Bronchial epithelial cell (primary cell): ENCODE measurements around the gene RIMBP2. TPM values are rescaled to one million over a fixed set of nuclear protein-coding genes. Genes with fewer than 3 reads are reported as not detected.

Experiments
- DNase-seq: peaks from one replicate; pipeline ENCODE4 v3.0.0-alpha.2; 2010; ENCODE audit warnings: low read depth
- FAIRE-seq: peaks from 2 replicates; lab custom pipeline; 2011; peaks lifted over from hg19 to GRCh38; lab: Jason Lieb, UNC
- H3K27me3 ChIP-seq: 2 replicates; pipeline ENCODE4 v1.5.1; 2011; ENCODE audit warnings: low read length; ENCODE audit not compliant: control insufficient read depth, insufficient read depth
- H3K36me3 ChIP-seq: 2 replicates; pipeline ENCODE4 v1.5.1; 2011; ENCODE audit warnings: low read length; ENCODE audit not compliant: control insufficient read depth, insufficient read depth
- H3K4me3 ChIP-seq: 2 replicates; pipeline ENCODE4 v1.5.1; 2011; ENCODE audit warnings: mild to moderate bottlenecking, low read depth, low read length, control low read depth
- total RNA-seq: library from RNA; depleted of rRNA; stranded (reverse); fragments of >200 nt; gene quantifications from 2 replicates; pipeline ENCODE4 v1.2.1, GENCODE V29; 2014
- TF ChIP-seq, protein P1 (sequence below): IDR thresholded peaks from 2 replicates; pipeline ENCODE4 v1.5.1; 2011; ENCODE audit warnings: mild to moderate bottlenecking, moderate library complexity, low read length, control low read depth, inconsistent platforms; ENCODE audit not compliant: insufficient read depth, severe bottlenecking

RIMBP2 gene
- total RNA-seq, 1 donor from 2014 or later: not detected

DNA sequence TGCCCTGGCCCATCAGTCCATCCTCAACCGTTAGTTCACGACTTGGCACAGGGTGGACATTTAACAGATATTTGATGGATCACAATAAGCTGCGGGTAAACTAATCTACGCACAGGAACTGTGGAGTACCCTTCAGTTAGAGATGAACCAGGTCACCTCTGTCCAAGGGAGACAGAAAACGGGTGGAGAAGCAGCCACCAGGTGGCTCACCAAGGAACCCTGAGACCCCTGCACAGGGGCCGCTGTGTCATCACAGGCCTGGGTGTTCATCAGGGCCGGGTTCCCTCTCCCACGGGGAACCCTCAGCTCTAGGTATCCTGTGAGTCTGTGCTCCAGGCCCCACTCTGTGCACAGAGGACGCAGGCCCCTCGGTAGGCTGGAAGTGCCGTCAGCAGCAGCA is 256.2 kb downstream of the RIMBP2 start:
- DNase-seq (no peak), FAIRE-seq (no peak)
- Histone ChIP-seq H3K4me3 (no peak overlapping the region), H3K27me3 (no peaks in the 10 kb centered on the region), H3K36me3 (no peaks in the 10 kb centered on the region)
- TF ChIP-seq, protein P1, sequence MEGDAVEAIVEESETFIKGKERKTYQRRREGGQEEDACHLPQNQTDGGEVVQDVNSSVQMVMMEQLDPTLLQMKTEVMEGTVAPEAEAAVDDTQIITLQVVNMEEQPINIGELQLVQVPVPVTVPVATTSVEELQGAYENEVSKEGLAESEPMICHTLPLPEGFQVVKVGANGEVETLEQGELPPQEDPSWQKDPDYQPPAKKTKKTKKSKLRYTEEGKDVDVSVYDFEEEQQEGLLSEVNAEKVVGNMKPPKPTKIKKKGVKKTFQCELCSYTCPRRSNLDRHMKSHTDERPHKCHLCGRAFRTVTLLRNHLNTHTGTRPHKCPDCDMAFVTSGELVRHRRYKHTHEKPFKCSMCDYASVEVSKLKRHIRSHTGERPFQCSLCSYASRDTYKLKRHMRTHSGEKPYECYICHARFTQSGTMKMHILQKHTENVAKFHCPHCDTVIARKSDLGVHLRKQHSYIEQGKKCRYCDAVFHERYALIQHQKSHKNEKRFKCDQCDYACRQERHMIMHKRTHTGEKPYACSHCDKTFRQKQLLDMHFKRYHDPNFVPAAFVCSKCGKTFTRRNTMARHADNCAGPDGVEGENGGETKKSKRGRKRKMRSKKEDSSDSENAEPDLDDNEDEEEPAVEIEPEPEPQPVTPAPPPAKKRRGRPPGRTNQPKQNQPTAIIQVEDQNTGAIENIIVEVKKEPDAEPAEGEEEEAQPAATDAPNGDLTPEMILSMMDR: no peak

DNA sequence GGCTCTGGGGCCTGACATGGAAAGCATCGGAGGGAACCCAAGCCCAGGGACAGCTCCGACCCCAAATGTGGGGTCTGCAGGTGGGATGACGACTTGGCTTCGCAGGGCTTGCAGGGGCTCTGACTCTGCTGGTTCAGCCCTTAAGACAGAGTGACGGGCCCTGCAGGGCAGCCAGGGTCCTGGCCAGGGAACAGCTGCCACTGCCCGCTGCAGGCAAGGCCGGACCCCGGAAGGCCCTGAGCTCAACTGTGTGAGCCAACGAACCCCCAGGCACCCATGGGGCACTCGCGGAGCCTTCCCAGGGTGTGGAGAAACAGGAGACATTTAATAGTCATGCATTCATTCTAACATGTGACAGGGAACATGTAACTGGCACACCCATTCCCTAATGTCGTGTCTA is 257.8 kb downstream of the RIMBP2 start:
- H3K4me3 ChIP-seq: no peak overlapping the region
- DNase-seq (no peak), FAIRE-seq (no peak)
- H3K36me3 ChIP-seq: no peaks in the 10 kb centered on the region
- no peaks in the 10 kb centered on the region for H3K27me3 ChIP-seq
- TF ChIP-seq, protein P1: no peak

DNA sequence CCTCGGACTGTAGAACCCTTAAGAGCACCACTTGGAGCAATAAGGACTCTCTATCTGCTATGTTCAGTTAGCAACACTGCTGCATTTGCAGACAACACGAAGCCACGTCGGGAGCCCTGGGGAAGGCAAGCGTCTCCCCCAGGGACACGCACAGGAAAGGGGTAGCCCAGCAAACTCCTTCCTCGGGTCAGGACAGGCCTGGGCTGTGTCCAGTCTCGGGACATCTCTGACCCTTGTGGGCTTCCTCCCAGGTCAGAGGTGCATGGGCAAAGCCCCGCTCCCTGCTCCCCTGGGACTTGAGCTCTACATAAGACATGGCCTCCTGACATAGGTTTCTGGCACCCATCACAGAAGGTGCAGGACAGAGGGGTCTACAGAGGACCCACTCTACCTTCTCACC is 258.9 kb downstream of the RIMBP2 start:
- H3K36me3 ChIP-seq: no peaks in the 10 kb centered on the region
- no peaks in the 10 kb centered on the region for H3K27me3 ChIP-seq
- TF ChIP-seq, protein P1: no peak
- DNase-seq (no peak), FAIRE-seq (no peak)
- H3K4me3 ChIP-seq: no peak overlapping the region

DNA sequence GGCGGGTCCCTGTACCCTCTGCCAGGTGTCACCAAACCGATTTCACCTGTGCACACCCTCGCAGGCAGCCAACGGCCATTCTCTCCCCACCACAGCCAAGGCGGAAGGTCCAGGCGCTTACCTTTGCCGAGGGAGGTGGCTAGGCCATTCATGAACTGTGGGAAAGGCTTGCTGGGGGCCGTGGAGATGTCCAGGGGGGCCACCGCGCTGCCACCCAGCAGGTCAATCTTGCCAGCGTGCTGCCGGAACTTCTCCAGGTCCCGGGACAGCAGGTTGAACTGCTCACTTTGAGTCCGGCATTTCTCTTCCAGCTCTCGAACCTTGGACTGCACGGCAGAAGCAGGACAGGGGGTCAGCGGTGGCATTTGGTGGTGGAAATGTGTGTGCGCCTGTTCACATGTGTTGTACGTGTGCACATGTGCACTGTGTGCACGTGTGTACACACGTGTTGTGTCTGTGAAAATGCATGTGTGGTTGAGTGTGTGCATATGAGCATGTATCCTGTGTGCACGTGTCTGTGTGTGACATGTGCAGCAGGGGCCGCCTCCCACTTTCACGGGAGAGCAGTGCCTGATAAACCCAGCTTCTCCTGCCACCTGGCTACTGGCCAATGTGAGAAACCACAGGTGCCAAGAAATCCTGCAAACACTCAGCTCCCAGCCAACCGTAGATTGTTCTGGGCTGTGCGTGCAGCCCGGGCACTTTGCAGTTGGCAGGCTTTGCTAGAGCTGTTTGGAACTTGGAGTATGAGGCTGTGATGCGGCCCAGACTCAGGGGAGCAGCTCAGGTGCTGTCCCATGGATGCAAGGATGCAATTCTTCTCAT is 259.5 kb downstream of the RIMBP2 start:
- DNase-seq (no peak), FAIRE-seq (no peak)
- no peaks in the 10 kb centered on the region for H3K27me3 ChIP-seq
- TF ChIP-seq, protein P1: no peak
- H3K36me3 ChIP-seq: no peaks in the 10 kb centered on the region
- H3K4me3 ChIP-seq: no peak overlapping the region

DNA sequence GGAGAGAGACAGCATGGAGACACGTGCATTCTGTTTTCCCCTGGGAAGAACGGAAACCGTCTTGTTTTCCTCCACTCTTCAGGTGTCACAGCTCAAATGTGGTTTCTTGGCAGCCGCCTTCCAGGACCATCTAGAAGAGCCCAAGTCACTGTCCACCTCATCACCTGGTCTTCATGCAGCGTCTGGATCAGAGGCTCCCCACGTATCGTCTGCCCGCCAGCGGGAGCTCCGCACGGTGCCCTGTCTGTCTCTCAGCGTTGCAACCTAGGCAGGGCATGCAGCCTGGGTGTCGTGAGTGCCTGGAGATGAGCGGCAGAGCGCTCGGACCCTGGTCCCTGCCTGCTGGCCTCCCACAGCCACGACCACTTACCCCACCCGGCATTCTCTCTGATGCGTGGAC is 260.9 kb downstream of the RIMBP2 start:
- FAIRE-seq (no peak), DNase-seq (no peak)
- Histone ChIP-seq H3K27me3 (no peaks in the 10 kb centered on the region), H3K4me3 (no peak overlapping the region), H3K36me3 (no peaks in the 10 kb centered on the region)
- TF ChIP-seq, protein P1: no peak
